Measurements from ENCODE around the gene MAML2.

The MAML2 gene

GRCh38 chr11:96342961-96343711, at the start of gene MAML2:
MAML2 (minus strand) TSS chr11:96343195; CDS start chr11:96341895, 1,300 bp downstream.
- DNase-seq: peak; percentile 93

- DNase-seq: no peak
These were observed 48.8 kb upstream of the MAML2 start for GRCh38 chr11:96391698-96392307.

DNA sequence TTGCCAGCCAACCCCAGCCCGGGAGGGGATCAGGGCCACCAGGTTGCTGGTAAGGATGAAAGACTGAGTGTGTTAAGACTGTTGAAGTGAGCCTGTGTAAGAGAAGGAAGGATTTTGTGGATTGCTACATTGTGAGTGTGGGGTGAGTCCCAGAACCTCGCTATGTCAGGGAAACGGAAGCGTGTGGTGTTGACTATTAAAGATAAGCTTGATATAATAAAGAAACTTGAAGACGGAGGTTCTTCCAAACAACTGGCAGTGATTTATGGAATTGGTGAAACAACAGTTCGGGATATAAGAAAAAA, 47.4 kb upstream of the MAML2 start:
- DNase-seq: no peak

- DNase-seq: peak; percentile 99
These were observed 46.9 kb upstream of the MAML2 start, which contains the start of the genes CCDC82 and JRKL for GRCh38 chr11:96389720-96390487. CCDC82 (minus strand) TSS chr11:96389912; CDS start chr11:96384747, 5,165 bp downstream. JRKL (plus strand) TSS chr11:96390013; CDS start chr11:96390650, 637 bp downstream.

DNA sequence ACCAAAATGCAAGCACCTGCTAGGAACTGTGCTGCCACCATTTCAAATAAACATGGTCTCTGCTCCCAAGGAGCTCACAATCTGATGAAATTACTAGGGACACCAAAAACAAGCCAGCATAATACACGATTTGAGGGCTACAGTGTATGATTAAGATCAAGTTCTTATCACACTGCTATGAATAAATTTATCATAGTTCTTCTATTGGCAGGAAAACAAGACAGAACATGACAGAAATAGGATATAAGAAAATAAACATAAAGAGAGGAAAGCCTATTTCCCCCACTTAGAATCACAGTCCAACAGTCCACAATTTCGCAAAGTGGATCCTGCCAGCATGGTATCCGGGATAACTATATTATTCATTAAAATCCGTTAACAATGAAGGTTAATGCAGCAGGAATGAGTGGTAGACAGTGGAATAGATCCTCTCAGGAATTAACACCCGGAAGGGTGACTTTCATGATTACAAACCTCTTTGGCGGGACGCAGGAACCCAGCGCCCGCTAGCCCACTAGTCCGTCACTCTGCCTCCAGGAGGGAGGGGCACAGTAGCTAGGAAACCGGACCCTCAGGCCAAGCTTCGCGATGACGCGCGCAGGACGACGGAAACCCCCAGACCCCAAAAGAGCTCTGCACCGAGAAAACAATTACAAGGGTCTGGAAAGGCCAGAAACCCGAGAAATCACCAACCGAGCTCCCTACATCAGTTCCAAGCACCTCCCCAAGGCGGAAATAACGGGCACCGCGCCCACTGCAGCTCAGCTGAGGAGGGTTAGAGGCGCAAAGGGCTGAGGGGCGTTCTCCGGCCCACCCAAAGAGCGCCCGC, 46.1 kb upstream of the MAML2 start:
- no peak for DNase-seq

DNA sequence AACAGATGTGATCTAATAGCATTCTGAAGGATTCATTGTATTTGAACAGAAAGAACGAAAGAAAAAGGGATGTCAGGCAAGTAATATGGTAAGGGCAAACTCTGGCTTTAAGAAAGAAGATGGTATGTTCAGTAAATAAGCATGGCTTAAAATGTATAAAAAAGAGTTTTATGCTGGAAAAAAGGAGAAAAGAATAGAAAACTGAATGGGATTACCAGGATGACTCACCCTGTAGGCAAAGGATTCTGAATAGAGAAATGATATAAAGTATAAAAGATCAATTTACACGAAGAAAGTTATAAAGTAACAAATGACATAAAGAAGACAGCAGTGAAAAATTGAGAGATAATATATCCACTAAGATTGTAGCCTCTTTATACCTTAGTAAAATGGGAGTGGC, 42.2 kb upstream of the MAML2 start:
- DNase-seq: no peak

GRCh38 chr11:96384156-96384555, 41.2 kb upstream of the MAML2 start:
- no peak for DNase-seq

- DNase-seq: no peak
These were observed 33.8 kb upstream of the MAML2 start for GRCh38 chr11:96376796-96377195.

- no peak for DNase-seq
These were observed 30.8 kb upstream of the MAML2 start for GRCh38 chr11:96373826-96374225.

GRCh38 chr11:96367342-96367741, 24.3 kb upstream of the MAML2 start:
- DNase-seq: no peak

DNA sequence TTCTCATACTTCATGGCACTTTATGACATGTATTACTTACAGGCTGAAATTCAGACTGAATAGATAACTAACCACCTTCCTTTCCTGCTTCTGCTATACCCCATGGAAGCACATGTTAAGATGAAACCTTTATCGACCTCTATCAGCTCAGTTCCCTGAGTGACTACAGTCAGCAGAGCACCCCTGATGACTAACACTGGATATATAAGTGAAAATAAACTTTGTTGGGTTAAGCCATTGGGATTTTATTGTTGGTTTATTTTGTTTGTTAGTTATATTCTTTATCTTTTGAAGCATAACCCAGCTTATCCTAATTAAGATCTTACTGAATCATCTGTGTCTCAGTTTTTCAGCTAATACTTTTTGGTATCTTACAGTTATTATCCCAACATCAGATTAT, 23.0 kb upstream of the MAML2 start:
- no peak for DNase-seq

DNA sequence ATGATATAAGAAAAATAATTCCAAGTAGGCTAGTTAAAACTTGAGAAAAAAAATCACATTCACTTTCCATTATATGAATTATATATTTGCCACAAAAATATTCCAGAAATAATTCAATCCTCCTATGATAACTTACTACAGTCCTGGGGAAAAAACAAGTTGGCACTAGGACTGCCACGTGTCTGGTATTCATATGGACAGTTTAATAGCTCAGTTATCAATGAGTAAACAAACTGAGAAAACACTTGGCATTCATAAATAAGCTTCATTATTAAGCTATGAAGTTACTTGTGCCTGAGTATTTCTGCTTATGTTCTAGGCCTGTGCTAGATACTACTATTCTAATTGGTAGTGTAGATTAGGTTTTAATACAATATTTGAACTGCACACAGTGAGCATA, 22.5 kb upstream of the MAML2 start:
- DNase-seq: no peak

DNA sequence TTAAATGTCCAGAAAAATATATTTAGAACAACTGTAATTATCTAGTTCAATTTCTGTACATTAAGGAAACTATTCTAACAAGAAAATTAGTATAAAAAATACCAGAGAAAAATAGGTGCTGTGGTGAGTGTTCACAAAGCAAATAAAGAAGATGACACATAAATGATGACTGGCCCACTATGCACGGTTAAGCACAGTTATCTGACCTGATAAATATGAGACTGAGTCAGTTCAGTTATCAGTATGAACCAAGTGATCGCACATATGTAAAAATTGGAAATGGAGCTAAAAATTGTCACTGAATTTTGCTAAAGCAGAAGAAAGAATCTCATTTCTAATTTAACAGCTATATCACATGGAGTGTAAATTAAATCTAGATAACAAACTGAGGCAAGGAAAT, 18.8 kb upstream of the MAML2 start:
- DNase-seq: no peak

DNA sequence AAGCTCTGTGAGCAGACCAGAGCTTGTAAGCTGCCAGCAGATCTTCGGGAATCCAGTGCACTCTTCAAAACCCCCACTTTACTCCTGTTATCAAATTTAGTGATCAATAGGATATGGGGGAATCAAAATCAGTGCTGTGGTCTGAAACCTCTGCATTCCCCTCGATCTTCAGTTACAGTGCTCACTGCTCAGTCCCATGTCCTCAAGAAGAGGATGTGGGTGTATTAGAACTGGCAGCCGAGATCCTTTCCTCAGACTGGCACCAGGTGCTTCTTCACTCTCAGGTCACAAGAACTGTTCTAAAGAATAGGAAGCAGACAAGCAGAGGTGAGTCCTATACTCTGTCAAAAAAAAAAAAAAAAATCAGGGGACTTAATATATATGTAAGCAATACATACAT, 15.3 kb upstream of the MAML2 start:
- no peak for DNase-seq

DNA sequence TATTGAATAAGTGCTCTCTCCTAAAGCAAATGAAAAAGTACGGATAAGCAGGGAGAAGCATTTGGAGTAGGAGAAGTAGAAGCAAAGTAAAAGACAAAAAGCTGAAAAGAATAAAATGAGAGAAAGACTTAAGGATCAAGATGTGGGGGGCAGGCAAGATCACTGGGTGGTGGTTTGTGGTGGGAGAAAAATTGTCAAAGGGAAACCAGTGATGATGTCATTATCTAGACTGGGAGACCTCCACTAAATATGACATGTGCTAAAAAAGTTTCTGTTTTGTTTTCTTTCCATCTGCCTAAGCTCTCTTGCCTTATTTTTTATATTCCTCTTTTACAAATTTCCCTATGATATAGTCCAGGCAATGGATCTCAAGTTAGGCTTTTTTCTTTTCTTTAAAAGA, 14.8 kb upstream of the MAML2 start:
- DNase-seq: no peak

GRCh38 chr11:96356848-96357247, 13.9 kb upstream of the MAML2 start:
- DNase-seq: no peak

GRCh38 chr11:96342014-96342960, 708 bp downstream of the MAML2 start:
- DNase-seq: no peak

DNA sequence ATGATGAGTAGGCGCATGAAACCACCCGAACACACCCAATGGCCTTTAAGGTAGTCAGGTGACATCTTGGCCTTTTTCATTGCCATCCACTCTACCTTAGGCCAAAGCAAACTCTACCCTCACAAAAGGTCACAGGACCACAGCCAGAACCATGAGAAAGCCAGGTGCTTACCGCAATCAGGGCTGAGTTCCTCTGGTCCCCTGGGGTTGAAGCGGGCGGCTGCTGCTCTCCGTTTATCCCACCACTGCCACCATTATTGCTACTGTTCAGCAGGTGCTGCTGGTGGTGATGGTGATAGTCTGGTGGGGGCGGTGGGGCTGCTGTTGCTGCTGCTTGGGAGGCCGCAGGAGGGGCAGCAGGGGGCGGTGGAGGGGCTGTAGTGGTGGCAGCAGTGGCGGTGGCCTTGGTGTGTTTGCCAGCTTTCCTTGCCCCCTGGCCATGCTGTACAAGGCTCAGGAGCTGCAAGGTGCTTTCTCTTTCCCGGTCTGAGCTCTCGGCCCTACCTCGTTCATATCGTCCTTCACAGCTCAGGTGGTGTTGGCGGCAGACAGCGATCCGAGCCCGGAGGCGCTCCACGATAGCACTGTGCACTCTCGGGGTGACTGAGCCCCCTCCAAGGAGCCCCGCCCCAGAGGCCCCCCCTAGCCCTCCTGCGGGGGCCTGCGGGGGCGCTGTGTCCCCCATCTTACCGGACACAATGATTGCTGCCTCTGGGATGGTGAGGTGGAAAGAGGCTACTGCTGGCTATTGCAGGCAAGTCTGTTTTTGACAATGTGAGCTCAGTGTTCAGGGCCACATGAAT, 1.6 kb downstream of the MAML2 start:
- DNase-seq: peak; percentile 70

DNA sequence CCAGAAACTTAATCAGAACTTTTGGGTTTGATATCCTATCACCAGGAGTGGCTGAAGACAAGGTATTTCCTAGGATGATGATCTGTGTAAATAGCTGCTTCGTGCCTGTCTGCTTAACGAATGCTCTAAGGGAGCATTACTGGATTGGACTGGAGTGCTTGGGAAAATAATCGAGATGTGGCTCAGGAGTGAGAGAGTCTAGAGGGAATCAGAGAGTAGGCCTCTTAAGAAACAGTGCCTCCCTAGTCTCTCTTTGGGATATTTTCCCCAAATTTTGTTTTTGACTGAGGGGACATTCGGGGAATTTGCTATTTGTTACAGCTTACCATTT, 2.5 kb downstream of the MAML2 start:
- no peak for DNase-seq

DNA sequence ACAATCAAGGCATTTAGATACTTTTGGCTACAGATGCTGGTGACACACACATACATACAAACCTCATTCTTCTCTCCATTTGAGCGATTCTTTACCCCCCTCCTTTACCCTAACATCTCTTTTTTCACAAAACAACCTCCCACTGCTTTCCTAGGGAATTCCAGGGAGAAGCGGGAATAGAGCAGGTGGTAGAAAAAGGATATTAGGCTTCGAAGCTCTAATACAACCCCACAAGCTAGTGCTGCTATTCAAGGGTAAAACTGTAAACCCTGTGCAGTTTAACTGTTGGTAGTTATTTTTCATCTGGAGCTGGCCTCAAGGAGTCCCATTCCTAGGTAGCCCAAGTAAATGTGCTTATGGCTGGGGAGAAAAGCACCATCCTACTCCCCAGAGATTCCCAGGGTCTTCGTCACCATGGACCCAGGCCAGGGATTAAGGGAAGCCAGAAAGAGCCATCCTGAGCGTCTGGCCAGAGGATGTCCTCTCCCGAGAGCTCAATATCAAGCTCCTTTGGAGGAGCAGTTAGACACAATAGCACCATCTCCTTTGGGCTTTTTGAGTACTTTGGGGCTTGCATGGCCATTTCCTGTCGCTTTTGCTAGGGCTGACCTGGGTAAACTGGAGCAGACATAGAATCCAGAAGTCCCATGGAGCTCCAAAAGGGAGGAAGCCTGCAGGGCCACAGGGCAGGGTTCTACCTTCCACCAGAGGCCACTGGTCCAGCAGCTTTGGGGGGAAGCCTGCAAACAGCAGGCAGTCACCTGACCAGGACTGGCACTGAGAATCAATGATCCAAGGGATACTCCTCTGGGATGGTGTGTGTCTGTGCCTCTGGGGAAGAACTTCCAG, 3.1 kb downstream of the MAML2 start:
- DNase-seq: no peak
